GM12891 (cell line): ENCODE data around the gene ZNF598.
"Not testable (repeated sequence)": the region's sequence is repeated elsewhere in the genome, so short reads cannot be mapped to it uniquely, and the experiment has no call there.

Experiments used
- POLR2A ChIP-seq: IDR thresholded peaks from 2 replicates; pipeline ENCODE4 v1.6.1; 2011; ENCODE audit warnings: low read depth, low read length, control low read depth
- POLR2AphosphoS5 ChIP-seq: IDR thresholded peaks from 2 replicates; pipeline ENCODE4 v1.6.1; 2011; ENCODE audit warnings: low read depth, low read length, control low read depth
- SPI1 ChIP-seq: IDR thresholded peaks from 2 replicates; pipeline ENCODE4 v1.6.1; 2011; ENCODE audit warnings: low read depth, low read length, control low read depth

DNA sequence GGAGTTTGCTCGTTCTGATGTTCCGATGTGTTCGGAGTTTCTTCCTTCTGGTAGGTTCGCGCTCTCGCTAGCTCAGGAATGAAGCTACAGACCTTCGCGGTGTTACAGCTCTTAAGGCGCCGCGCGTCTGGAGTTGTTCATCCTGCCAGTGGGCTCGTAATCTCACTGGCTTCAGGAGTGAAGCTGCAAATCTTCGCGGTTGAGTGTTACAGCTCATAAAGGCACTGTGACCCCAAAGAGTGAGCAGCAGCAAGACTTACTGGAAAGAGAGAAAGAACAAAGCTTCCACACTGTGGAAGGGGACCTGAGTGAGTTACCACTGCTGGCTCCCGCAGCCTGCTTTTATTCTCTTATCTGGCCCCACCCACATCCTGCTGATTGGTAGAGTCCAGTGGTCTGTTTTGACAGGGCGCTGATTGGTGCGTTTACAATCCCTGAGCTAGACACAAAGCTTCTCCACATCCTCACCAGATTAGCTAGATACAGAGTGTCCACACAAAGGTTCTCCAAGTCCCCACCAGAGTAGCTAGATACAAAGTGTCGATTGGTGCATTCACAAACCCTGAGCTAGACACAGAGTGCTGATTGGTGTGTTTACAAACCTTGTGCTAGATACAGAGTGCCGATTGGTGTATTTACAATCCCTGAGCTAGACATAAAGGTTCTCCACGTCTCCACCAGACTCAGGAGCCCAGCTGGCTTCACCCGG is 52.0 kb downstream of the ZNF598 start:
- TF ChIP-seq POLR2A, POLR2AphosphoS5, SPI1: not testable (repeated sequence)
